HL-60/S4 treated with phorbol 12-myristate 13-acetate at 8.2 ng/mL for 4 days and 3 days (cell line): Measurements from ENCODE around the gene WDPCP.
"Not testable (repeated sequence)": the region's sequence is repeated elsewhere in the genome, so short reads cannot be mapped to it uniquely, and the experiment has no call there.

Experiments used
- in situ Hi-C: fragments of 300-500 bp; cut with MboI; formaldehyde crosslinking; loops from 2 replicates; pipeline ENCODE4 v1.15.0; 2022; ENCODE audit warnings: low sequenced_read_pairs

WDPCP gene

DNA sequence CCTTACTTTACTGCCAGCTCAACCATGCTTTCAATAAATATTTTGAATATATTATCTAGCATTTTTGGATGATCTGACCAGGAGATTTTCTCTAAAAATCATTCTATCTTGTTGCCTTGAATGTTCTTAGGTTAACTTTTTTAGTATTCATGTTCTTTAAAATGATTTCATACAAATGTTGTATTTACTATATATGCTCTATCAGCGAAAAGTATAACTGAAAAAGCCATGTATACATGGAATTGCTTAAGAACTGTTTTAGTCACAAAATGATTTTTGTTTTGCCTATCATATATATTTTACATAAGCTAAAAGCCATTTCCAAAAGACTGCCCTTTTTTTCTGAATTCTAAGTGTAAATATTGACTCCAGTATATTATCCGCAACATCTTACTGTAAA, 213.9 kb downstream of the WDPCP start:
- in situ Hi-C loops, result no loop called here

DNA sequence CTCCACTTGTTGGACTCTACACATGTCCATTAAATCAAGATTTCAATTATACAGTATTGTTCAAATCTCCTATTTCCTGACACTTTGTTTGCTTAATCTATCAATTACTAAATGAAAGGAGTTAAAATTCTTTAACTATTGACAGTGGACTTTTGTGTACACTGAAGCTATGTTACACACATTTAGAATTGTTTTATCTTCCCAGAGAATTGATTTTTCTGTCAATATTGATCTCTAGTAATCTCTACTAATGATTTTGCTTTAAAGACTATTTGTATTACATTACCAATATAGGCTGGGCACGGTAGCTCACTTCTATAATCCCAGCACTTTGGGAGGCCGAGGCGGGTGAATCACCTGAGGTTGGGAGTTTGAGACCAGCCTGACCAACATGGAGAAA, 215.7 kb downstream of the WDPCP start:
- in situ Hi-C loops, result no loop called here

DNA sequence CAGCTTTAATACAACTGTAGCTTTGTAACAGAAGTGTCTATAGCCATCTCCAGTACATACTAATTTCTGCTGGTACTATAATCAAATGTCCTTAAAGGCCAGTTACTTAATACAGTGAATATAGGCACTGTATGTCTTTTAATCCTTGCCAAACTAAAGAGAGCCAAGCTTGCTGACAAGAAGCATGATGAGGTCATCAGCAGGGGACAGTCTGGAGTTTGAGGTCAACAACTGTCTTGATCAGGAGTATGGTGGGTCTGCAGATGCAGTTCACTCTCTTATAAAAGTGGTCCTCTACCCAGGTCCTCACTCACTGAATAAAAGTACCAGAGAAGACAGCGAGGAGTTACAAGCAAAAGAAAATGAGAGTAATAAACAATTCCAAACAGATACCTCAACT, 219.1 kb downstream of the WDPCP start:
- in situ Hi-C loops, result no loop called here

DNA sequence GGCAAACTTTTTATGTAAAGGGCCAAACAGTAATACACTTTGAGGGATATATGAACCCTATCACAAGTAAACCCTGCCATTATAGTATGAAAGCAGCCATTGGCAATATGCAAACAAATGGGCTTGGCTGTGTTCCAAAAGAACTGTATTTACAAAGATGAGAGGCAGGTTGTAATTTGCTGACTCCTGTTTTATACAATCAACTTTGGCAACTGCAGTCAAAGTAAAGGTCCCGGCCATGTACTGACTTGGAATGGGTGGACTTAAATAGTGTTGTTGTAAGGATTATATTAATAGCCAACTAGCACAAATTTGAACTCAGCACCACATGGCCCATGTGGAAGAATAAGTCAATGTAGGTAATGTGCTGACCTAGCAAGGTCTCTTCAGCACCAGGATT, 223.4 kb downstream of the WDPCP start:
- in situ Hi-C loops, result no loop called here

DNA sequence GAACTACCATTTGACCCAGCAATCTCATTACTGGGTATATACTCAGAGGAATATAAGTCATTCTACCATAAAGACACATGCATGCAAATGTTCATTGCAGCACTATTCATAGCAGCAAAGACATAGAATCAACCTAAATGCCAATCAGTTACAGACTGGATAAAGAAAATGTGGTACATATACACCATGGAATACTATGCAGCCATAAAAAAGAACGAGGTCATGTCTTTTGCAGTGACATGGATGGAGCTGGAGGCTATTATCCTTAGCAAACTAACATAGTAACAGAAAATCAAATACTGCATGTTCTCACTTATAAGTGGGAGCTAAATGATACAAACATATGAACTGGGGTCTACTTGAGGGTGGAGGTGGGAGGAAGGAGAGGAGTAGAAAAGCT, 230.6 kb downstream of the WDPCP start:
- in situ Hi-C loops, result not testable (repeated sequence)

DNA sequence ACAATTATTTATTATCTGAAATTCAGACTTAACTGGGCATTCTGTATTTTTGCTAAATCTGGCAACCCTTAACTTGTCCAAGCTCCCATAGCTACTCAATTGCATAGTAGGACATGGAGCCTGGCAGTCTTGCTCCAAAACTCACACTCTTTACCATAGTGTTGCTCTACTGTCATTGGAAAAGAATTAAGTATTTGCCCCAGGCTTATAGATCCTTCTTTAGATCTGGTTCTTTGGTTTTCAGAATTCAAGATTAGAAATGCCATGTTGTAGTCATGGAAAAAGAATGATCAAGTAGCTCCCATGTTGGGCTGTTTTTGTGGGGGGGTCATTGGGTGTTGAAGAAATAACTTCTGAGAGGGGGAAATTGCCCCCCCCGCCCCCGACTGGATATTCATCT, 240.9 kb downstream of the WDPCP start:
- in situ Hi-C loops, result no loop called here

DNA sequence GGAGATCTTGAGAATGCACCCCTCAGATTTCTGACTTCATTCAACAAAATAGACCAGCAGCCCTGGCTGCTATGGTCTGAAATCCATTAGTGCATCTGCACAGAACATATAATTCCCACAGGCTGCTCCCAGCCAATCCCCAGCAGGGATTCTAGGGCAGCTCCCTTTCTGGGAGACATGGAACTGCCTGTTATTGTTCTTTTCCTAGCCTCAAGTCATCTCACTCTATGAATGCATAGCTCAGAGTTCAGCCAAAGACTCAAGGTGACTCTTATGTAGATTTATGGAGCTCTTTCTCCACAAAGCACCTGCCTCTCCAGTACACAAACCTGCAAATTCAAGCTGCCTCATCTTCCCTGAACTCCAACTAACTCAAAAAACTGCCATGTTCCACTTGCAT, 241.9 kb downstream of the WDPCP start:
- in situ Hi-C loops, result no loop called here

DNA sequence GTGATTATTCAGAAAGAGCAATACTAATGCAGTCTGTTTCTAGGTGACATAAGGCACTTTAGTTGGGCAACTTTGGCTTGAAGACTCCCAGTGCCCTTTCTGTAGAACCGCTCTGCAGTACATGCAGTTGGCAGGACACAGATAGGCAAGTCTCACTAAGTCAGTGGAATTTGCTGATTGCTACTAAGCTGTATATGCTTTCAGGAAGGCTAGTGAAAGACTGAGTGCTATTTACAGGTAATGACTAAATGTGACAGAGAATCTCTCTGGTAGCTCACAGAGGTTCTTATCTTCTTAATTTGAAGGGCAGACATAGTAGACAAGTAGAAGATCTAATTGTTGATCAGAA, 243.0 kb downstream of the WDPCP start:
- in situ Hi-C loops, result no loop called here

DNA sequence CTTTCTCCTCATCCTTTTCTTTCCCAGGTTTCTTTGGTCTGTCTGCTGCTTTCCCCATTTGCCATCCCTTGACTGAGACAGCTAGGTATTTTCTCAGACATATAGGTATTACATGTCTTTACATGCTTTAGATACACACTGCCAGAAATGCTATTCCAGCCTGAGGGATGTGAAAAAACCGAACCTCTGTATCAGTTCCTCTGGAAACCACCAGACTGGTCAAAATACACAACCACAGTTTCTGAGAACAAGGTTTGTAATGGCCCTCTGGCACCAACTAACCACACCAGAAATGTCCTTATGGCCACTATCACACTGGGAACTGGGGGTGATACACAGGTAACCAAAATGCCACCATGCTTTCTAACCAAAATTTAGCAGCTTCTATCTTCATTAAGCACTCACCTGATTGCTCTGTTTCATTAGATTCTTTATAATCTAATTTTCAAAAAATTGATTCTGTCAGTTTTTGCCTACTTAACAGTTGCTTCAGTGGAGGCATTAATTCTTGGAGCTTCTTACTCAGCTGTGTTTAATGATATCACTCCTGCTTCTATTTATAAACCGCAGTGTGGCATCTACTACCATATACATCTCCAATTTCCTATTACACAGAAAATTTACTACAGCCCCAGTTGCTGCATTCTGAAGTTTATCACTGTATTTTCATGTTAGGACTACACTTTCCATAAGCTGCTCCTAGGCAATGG, 243.5 kb downstream of the WDPCP start:
- in situ Hi-C loops, result no loop called here

DNA sequence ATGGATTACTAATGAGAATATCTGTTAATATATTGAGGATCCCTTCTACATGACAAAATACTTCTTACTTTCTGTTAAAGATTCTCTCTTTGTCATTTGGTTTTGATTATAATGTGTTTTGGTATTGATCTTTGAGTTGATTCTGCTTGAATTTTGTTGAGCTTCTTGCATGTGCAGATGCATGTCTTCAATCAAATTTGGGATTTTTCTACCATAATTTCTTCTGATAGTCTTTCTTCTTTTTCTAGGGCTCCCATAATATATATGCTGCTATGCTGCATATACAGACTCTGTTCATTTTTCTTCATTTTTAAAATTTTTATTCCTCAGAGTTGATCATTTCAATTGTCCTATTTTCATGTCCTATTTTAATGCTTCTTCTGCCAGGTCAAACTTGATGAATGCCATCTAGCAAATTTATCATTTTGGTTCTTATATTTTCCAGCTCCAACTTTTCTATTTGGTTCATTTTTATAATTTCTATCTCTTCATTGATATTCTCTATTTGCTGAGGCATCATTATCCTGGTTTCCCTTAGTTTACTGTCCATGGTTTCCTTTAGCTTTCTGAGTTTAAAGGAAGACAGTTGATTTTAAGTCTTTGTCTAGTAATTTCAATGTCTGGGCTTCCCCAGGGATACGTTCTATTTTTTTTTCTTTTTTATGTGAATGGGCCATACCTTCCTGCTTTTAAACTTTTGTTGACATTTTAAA, 244.7 kb downstream of the WDPCP start:
- in situ Hi-C loops, result no loop called here

DNA sequence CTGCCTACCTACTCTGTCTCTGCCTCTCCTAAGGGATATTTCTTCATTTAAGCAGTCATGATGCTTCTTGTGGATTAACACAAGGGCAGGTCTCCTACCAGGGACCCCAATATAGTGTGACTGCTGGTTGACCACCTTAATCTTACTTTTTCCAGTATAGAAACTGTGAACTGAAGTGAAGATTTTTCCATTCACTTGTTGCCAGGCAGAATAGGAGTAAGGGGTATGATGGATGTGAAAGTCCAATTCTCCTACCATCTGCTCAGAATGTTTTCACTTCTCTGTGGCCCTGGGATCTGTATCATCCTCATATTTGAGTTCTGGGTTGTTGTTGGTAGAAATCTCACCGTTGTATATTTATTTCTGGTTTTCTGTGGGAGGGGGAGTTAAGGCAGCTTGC, 247.8 kb downstream of the WDPCP start:
- in situ Hi-C loops, result no loop called here

DNA sequence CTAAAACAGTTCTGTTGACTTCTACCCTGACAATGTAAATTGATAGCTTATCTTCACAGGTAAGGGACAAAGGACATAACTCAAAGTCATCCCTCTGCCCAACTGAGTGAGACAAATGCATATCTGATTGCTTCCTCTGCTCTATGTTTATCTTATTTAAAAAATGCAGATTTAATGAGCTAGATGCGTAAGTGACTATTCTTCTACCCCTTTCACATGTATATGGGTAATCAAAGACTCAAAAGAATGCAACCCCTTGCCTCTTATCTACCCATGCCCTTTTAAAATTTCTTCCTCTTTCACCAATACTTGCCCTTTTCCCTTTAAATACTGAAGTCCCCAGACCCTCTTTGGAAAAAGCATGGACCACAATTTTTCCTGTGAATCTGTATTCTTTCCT, 253.4 kb downstream of the WDPCP start:
- in situ Hi-C loops, result no loop called here

DNA sequence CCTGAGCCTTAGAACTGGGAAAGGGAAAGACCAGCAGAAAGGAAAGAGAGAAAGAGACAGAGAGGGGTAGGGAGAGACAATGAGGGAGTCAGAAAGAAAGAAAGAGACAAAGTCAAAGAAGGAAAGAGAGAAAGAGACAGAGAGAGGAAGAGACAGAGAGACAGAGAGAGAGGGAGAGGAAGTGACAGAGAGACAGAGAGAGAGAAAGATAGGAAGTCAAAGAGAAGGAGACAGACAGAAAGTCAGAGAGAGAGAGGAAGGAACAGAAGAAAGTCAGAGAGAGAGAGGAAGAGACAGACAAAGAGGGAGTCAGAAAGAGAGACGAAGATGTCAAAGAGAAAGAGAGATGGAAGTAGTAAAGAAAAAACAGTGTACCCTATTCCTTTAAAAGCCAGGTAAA, 261.8 kb downstream of the WDPCP start:
- in situ Hi-C loops, result no loop called here

DNA sequence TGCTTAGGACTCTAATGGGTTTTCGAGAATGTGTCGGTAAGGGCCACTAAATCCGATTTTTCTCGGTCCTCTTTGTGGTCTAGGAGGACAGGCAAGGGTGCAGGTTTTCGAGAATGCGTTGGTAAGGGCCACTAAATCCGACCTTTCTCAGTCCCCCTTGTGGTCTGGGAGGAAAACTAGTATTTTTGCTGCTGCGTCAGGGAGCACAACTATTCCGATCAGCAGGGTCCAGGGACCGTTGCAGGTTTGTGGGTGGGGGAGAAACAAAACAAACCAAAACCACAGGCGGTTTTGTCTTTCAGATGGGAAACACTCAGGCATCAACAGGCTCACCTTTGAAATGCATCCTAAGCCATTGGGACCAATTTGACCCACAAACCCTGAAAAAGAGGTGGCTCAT, 264.6 kb downstream of the WDPCP start:
- in situ Hi-C loops, result not testable (repeated sequence)

DNA sequence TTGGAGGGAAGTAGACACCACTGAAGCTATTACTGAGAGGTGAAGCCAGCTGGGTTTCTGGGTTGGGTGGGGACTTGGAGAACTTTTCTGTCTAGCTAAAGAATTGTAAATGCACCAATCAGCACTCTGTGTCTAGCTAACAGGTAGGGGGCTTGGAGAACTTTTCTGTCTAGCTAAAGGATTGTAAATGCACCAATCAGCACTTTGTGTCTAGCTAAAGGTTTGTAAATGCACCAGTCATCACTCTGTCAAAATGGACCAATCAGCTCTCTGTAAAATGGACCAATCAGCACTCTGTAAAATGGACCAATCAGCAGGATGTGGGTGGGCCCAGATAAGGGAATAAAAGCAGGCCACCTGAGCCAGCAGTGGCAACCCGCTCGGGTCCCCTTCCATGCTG, 266.3 kb downstream of the WDPCP start:
- in situ Hi-C loops, result not testable (repeated sequence)

DNA sequence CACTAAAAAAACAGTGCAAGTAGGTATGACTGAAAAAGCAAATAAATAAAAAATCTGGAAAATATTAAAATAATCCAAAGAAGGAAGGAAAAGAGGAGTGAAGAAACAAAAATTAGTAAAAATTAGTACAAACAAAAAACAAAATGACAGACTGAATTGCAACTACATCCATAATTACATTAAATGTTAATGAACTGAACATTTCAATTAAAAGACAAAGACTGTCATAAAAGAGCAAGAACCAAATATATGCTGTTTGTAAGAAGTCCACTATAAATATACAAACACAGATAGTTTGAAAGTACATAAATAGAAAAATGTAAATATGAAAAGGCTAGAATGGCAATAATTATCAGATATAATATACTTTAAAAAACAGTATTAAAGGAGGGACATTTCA, 267.6 kb downstream of the WDPCP start:
- in situ Hi-C loops, result no loop called here

DNA sequence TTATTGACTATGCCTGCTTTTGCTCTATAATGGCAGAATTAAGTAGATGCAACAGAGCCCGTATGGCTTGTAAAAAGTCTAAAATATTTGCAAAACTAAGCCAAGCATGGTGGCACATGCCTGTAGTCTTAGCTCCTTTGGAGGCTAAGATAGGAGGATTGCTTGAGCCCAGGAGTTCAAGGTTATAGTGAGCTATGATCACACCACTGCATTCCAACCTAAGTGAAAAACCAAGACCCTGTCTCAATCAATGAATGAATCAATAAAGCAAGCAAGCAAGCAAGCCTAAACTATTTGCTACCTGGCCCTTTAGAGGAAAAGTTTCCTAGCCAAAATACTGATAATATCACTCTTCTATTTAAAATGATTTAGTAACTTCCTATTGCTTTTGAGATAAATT, 277.7 kb downstream of the WDPCP start:
- in situ Hi-C loops, result no loop called here

DNA sequence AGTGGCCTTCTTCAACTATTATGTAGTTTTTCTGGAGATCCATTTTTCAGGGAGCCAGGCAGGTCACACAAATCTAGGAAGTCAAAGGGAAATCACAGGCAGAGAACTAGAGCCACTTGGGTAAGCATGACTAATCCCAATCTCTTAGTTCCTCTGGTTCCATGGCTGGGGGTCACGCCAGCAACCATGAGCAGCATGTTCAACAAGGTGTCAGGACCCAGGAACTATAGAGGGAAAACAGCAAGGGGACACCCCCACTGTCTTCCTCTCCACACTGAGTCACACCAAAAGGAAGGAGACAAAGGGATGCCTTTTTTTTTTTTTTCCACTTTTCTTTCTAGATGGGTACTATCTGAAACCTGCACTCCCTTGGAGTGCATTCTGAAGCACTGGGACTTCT, 286.8 kb downstream of the WDPCP start:
- in situ Hi-C loops, result no loop called here

DNA sequence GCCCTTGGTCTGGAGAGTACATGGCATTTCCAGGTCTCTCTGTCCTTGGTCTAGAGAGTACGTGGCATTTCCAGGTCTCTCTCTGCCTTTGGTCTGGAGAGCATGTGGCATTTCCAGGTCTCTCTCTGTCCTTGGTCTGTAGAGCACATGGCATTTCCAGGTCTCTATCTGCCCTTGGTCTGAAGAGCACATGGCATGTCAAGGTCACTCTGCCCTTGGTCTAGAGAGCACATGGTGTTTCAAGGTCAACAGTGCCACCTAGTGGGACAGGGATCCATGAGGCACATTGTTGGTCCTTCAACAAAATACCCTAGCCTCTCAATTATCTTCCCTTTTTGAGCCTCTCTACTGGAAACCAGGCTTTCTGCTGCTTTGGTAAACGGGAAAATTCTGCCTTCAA, 287.4 kb downstream of the WDPCP start:
- in situ Hi-C loops, result no loop called here

DNA sequence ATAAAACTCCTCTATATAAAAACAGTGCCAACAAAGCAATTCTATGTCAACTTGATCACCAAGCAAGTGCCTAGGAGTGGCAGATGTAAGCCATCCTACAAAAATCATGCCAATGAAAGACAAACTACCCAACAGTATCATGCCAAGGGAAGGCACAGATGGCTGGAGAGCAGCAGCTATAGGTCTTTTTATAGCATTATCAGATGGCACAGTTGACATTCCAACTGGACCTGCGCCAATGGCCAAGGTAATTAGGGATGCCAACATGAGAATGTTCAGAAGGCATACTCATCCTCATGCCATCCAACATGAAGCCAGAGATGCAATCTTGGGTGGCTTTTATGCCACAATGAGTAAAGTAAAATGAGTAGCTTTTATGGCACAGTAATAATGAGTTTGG, 300.3 kb downstream of the WDPCP start:
- in situ Hi-C loops, result no loop called here

DNA sequence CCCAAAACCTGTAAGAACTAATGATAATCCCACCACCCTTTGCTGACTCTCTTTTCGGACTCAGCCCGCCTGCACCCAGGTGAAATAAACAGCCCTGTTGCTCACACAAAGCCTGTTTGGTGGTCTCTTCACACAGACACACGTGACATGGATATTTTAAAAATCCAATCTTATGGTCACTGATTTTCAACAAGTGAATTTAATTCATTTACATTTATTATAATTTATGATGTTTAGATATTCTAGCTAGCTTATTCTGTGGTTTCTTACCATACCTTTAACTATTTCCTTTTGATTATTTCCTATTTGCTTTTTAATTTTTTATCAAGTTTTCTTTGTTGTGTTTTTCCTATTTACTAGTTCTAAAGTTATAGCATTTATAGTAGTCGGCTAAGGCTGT, 301.8 kb downstream of the WDPCP start:
- in situ Hi-C loops, result not testable (repeated sequence)

DNA sequence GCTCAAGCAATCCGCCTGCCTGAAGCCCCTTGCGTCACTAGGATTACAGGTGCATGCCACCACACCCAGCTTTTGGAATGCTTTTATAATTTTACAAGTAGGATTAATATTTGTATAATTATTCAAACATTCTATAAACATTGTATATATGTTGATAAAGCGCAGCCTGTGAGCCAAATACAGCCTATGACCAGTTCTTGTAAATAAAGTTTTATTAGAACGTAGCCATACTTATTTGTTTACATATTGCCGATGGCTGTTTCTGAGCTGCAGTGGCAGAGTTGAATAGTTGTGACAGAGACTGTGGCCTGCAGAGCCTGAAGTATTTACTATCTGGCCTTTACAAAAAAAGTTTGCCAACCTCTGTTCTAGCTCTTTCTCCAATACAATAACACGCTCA, 305.0 kb downstream of the WDPCP start:
- in situ Hi-C loops, result no loop called here

DNA sequence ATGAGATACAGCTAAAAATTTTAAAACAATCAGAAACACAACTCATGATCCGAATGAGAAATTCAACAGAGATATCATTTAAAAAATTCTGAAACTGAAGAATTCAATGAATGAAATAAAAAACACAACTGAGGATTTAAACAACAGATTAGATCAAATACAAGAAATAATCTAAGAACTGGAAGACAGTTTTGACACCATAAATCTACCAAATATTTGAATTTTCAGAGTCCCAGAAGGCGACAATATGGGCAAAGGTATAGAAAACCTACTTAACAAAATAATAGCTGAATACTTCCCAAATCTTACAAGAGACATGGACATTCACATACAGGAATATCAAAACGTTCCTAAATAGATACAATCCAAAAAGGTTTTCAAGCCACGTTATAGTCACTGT, 315.7 kb downstream of the WDPCP start:
- in situ Hi-C loops, result no loop called here
